Upper lobe of left lung (tissue), 4 donors: ENCODE results near the gene C9orf50.

Source experiments
- CTCF ChIP-seq, 6 experiments: fragments of 450-650 bp in 4 of 6; fragments of 200-600 bp in 2 of 6; sonication (generic) in 2 of 6; IDR thresholded peaks; one replicate each; pipeline ENCODE4 v1.5.1; 2016 to 2019; ENCODE audit warnings: antibody characterized with exemption in 6 of 6
- POLR2A ChIP-seq, 4 donors: fragments of 450-650 bp; IDR thresholded peaks; one replicate each; pipeline ENCODE4 v1.5.1; 2016 to 2017; ENCODE audit warnings: antibody characterized with exemption in 4 of 4, mild to moderate bottlenecking in 2 of 4
- POLR2AphosphoS5 ChIP-seq, 2 donors: sonication (generic); formaldehyde crosslinking; IDR thresholded peaks; one replicate each; pipeline ENCODE4 v1.5.1; 2017; ENCODE audit warnings: antibody characterized with exemption in 2 of 2

DNA sequence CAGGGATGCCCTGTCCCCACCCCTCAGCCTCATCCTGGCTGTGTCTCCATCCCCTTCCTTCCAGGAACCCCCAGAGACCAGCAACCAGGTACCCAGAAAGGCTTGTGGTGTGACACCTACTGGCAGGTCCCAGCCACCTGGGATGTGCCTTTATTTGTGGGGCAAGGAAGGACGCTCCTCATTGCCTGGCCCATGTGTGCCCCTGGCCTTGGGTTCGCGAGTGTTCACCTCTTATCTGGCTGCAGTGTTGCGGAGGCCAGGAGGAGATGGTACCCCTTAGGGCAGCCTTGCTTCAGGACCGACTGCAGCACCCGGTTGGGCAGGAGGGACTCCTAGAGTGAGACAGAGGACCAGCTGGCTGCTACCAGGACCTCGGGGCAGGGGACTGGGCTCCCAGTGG lies 8.8 kb downstream of the C9orf50 start:
- no peak for TF ChIP-seq CTCF (IDR thresholded peaks at IDR 0.05)
- no peak for TF ChIP-seq POLR2A (IDR thresholded peaks at IDR 0.05)
- no peak for TF ChIP-seq POLR2AphosphoS5 (IDR thresholded peaks at IDR 0.05)
